Stimulated activated CD8-positive, alpha-beta memory T cell treated with anti-CD3 and anti-CD28 coated beads, Interleukin-7, amount 100 ng/mL, for 4 hours (primary cell): ENCODE measurements around the gene NUCB2.
"Not testable (repeated sequence)": the region's sequence is repeated elsewhere in the genome, so short reads cannot be mapped to it uniquely, and the experiment has no call there.

Experiments
- DNase-seq, 2 donors: peaks; one replicate each; pipeline ENCODE4 v3.0.0-alpha.2; 2020; ENCODE audit warnings: low read depth in 2 of 2

The NUCB2 gene

DNA sequence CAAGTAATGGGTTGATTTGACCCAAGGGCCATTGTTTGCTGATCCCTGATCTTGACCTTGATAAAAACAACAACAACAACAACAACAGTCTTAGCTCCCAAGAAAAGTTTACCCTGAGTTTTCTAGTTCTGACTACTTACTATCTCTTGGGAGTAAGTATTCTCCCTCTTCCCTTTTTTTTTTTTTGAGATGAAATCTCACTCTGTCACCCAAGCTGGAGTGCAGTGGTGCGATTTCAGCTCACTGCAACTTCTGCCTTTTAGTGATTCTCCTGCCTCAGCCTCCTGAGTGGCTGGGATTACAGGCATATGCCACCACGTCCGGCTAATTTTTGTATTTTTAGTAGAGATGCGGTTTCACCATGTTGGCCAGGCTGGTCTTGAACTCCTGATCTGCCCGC is 8.0 kb upstream of the NUCB2 start:
- not testable (repeated sequence) for DNase-seq

DNA sequence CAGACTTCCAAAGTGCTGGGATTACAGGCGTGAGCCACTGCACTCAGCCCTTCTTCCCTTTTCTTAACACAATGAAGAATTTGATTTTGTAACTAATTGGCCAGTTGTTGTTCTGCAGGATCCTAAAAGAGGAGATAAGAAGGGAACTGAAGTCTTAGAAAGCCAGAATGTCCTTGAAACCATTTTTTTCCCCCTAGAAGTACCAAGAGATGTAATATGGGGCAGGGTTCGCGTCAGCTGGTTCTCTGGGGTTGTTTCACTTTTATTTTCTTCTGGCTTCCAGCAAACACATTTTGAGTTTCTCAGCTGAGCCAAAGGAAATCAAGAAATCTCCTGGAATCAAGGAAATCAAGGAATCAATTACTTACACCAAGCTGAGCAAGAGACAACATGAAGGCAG is 7.6 kb upstream of the NUCB2 start:
- DNase-seq = no peak

DNA sequence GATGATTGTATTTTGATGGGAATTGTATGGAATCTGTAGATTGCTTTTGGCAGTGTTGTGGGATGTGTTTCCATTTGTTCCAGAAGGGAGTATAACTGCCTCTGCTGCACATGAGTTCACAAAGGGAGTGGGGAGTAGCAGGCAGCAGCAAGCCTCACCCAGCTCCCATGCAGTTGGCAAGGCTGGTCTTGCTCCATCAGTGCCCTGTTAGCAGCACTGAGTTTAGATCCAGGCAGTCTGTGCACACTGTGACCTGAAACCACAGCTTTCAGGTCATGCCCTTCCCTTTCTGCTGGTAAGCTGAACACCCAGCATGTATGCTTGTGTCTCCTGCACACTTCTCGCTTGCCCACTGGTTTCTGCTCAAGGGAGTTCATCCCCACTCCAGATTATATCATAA is 3.7 kb upstream of the NUCB2 start:
- DNase-seq = no peak

DNA sequence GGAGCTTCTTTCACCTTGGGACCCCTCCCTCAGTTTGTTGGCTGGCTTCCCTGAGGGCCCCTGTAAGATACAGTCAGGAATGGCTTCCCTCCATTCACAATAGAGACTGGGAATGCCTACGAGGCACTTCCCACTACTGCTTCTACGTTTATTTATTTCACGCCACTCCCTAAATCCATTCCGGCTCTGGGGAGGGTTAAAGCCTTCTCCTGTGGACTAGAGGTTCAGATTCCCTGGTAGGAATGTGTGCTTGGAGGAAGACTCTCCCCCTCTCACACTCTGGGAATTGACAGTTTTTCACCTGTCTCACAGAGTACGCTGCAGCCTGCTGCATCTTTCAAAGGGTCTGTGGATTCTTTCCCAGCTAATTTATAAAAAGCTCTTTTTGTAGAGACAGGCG is 3.3 kb upstream of the NUCB2 start:
- DNase-seq = no peak

GRCh38 chr11:17273668-17274282 is 2.8 kb upstream of the NUCB2 start:
- no peak for DNase-seq

GRCh38 chr11:17275400-17276235 is 921 bp upstream of the NUCB2 start:
- DNase-seq = no peak

- DNase-seq = peak in 1 of 2 donors; percentile 13
Measured at GRCh38 chr11:17277024-17277584, 565 bp downstream of the NUCB2 start.

DNA sequence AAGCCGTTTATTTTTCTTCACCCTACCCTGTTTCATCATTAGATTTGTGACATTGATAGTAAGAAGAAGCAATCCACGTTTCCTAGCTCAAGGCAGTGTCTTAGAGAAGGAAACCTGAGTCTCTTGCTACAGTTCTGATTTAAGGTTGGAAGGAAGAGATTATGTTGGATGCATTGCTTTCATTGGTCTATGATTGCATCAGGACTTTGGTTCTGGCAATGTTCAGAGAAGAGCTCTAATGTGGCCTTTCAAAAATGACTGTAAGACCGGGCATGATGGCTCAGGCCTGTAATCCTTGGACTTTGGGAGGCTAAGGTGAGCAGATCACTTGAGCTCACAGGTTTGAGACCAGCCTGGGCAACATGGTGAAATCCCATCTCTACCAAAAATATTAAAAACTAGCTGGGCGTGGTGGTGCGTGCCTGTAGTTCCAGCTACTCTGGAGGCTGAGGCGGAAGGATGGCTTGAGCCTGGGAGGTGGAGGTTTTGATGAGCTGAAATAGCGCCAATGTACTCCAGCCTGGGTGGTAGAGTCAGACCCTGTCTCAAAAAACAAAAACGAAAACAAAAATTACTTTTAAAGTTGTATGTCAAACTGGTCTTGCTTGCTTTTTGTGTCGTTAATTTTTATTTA is 4.1 kb downstream of the NUCB2 start:
- DNase-seq = no peak

- DNase-seq = no peak
Measured at GRCh38 chr11:17286332-17286731, 9.8 kb downstream of the NUCB2 start.

GRCh38 chr11:17287058-17287457 is 10.5 kb downstream of the NUCB2 start:
- no peak for DNase-seq

GRCh38 chr11:17291710-17292109 is 15.2 kb downstream of the NUCB2 start:
- DNase-seq = no peak

- no peak for DNase-seq
Measured at GRCh38 chr11:17293311-17293710, 16.8 kb downstream of the NUCB2 start.

- DNase-seq = no peak
Measured at GRCh38 chr11:17294033-17294432, 17.5 kb downstream of the NUCB2 start.

DNA sequence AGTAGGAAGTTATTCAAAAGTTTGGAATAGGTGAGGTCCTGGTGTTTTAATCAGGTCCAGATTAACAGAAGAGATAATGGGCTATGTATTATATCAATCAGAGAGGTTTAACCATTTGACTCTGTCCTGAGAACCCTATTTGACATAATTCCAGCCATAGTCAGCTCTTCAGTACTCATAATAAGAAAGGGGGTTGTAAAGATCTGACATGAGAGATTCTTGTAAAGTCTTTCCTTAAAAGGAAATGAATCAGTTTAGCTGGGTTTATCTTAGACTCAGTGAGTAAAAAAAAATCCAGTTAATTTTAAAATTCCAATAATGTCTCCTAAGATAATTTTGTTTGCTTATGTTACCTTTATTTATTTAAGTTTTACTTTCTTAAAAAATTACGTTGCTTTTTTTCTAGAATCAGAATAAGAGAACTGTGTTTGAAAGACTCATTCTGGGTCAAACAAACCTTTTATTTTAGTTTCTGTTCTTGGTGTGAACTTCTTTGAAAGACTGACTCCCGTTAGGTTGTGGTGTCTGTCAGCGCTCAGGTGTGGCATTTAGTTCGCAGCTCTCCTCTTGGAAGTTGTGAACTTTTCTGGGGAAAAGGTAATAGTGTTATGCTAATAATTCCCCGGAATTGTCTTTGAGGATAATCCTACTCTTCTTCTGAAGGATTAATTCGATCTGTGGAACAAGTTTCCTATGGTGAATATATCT is 20.5 kb downstream of the NUCB2 start:
- no peak for DNase-seq

GRCh38 chr11:17298302-17298701 is 21.8 kb downstream of the NUCB2 start:
- DNase-seq = no peak

DNA sequence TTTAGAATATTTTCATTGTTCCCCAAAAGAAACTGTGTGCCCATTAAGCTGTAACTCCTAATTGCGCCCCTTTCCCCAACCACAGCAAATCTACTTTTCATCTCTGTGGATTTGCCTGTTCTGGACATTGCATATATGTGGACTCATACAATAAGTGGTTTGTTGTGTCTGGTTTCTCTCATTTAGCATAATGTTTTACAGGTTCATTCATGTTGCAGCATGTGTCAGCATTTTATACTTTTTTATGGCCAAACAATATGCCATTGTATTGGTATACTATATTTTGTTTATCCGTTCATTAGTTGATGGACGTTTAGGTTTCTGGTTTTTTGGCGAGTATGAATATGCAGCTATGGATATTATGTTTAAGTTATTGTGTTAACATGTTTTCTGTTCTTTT is 23.8 kb downstream of the NUCB2 start:
- DNase-seq = no peak

DNA sequence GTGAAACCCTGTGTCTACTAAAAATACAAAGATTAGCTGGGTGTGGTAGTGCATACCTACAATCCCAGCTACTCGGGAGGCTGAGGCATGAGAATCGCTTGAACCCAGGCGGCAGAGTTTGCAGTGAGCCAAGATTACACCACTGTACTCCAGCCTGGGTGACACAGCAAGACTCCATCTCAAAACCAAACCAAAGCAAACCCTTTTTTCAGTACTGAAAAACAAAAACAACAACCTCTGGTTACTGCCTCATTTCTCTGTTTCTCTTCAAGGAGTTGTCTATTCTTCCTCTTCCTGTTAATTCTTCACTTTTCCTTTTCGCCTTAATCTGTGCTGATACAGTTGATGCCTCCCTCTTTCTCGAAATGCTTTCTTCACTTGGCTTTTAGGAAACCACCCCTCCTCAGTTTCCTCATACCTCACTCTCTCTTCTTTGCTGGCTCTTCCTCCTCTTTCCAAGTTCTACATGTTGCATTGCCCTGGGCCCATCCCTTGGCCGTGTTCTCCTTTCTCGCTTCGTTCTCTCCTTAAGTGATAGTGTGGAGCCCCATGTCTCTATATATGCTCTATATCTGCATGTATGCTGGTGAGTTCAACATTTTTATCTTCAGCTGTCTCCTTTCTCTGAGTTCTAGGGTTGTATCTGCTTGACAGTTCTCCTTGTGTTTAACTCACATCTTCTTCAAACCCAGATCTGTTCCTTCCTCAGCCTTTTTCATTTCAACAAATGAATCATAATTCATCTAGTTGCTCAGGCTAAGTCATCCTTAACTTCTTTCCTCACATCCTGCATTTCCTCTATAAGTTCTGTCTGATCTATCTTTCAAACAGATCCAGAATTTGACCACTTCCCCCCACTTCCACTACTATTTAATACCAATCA is 37.1 kb downstream of the NUCB2 start:
- DNase-seq = no peak

DNA sequence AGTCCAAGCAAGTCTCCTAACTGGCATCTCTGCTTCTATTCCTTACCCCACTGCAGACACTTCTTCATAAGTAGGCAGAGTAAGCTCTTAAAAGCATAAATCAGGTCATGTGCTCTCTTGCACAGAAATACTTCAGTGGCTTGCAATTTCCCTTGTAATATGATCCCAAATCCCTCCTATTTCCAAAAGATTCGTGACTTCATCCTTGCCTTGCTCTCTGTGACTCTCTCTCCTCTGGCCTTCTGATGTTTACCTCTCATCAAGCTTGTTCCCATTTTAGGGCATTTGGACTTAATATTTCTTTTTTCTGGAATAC is 37.7 kb downstream of the NUCB2 start:
- no peak for DNase-seq

DNA sequence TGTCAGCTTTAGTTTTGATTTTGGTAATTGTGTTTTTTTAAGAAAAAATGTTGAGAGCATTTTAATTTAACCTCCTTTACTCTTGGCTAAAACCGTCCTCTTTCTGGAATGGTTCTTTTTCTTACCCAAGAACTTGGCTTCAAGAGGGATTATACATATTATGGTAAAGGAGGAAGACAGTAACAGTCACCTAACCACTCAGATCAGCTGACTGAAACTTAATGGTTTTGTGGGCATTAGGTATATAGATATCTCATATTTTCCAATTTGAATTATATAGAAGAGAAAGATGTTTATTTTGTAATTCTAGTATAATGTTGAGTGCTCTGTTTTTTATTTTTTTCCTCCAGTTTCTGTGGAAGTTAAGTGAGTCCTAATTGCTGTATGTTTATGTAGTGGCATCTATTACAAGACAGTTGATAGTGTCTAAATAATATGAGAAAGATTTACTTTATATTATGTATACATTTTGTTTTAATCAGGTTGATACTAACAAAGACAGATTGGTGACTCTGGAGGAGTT is 38.4 kb downstream of the NUCB2 start:
- no peak for DNase-seq

GRCh38 chr11:17328871-17329494 is 52.4 kb downstream of the NUCB2 start:
- no peak for DNase-seq

- DNase-seq = no peak
Measured at GRCh38 chr11:17331669-17332068, 55.1 kb downstream of the NUCB2 start.
